Measurements from ENCODE around the gene BCORL1.

The BCORL1 gene

GRCh38 chrX:130060122-130061069 is 78.0 kb downstream of the BCORL1 start:
- peak; percentile 71 to 79 for DNase-seq (ENCODE audit: low read depth in 2 of 2)

DNA sequence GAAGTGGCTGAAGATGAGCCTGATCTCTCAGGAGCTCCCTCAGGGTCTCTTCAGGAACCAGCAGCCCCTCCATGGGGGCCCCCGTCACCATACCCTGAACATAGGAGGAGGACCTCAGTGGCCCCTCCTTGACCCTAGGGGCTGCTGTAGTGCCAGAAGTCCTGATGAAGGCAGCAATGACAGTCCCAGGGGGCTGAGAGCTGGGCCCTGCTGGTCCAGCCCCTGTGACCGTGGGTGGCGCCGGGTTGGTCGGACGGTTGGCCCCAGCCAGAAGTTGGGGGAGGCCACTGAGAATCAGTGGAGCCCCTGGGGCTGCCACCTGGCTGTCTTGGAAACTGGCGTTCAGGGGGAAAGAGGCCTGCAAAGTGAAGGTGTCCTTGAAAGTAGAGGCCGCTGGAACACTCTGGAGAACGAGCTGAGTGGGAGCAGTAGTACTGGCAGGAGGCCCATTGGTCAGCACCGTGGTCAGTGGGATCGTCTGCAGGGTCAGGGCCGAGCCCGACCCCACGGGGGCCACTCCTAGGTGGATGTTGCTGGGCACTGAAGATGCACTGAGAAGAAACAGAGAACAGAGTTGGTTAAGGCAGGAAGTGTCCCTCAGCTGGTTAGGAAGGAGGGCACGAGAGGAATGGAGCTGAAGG is 84.7 kb downstream of the BCORL1 start:
- no peak for DNase-seq (ENCODE audit: low read depth in 2 of 2)

GRCh38 chrX:130071611-130072344 is 89.3 kb downstream of the BCORL1 start:
- DNase-seq (ENCODE audit: low read depth in 2 of 2) = no peak

DNA sequence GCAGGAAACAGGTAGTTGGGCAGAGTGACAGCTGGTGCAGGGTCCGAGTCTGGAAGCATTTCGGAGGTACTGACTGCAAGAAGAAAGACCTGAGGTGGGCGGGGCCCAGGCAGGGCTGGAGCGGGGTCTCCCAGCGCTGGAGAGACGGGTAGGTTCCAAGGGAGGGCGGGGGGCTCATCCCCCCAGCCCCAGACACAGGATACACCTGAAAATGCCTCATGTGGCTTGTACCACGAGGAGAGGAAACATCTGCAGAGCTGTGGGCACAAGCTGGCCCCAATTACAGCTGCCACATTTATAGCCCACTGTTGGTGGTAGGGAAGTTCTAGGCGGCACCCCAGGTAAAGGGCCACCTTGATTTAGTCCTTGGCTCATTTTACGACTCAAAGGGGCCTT is 89.9 kb downstream of the BCORL1 start:
- no peak for DNase-seq (ENCODE audit: low read depth in 2 of 2)

DNA sequence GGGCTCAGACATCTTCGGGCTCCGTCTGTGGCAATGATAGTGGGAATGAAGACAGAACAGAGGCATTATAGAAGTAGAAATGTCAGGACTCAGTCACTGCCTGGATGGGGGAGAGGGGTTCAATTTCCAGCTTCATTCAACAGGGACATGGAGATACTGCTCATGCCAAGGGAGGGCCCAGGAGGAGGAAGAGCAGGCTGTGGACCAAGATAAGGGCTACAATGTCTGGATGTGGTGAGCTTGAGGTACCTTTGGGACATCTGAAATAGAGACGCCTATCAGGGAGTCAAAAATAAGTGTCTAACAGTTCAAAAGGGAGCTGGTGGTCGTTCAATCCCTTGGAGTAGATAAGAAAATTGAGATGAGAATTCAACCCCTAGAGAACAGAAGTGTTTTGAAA is 93.3 kb downstream of the BCORL1 start:
- DNase-seq (ENCODE audit: low read depth in 2 of 2) = no peak

- peak in 1 of 2 donors; percentile 56 for DNase-seq (ENCODE audit: low read depth in 2 of 2)
These were observed 97.5 kb downstream of the BCORL1 start for GRCh38 chrX:130079824-130080406.

DNA sequence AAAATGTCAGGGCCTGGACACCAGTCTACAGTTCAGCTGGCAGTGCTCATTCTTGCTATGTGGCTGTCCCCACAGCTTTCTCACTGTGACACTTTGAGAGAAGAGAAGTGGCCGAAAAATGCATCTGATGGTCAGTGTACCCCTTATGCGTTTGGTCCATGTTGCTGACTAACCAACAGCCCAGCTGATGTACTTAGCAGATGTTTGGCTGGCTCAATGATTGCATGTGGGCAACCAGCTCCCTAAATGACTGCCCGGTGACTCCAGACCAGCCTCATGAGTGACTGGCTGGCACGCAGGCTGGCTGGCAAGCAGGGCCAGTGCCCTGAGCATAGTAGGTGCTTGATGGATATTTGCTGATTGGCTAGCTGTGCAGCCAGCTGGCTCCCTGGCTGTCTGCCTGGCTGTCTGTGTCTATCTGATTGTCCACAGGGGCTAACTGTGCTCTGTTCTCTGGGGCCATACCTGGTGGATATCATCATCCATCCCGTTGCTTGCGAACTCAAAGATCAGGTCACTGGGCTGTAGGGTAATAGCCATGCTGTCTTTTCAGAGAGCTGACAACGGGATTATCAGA is 98.4 kb downstream of the BCORL1 start:
- no peak for DNase-seq (ENCODE audit: low read depth in 2 of 2)

DNA sequence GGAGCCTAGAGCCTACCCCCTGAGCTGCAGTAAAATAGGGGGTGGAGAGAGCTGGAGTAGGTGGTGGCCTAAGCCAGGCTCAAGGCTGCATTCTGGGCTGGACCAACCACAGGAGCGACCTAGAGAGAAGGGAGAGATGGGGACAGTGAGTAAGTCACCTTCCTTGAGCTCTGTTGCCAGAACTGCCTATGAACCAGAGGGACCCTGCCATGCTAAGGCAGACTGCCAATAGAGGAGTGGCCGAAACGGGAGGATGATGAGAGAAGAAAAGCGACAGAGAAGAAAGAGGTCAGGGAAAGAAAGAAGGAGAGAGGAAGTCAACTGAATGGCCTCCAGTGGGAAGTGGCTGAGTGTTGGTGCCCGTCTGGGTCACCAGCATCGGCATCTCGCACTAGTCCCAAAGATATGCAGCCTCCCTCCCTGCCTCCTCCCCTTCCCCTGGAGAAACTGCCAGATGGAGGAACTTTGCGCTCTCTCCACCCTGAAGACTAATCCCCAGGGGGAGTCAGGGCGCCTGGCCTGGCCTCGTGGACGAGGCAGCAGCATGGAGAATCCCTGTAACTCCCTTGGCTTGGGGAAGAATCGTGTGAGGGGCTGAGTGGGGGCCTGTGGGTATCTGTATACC is 99.1 kb downstream of the BCORL1 start:
- DNase-seq (ENCODE audit: low read depth in 2 of 2) = no peak

- DNase-seq (ENCODE audit: low read depth in 2 of 2) = peak; percentile 48 to 57
These were observed 100.0 kb downstream of the BCORL1 start for GRCh38 chrX:130082244-130083106.

GRCh38 chrX:130083107-130083490 is 100.7 kb downstream of the BCORL1 start:
- no peak for DNase-seq (ENCODE audit: low read depth in 2 of 2)

GRCh38 chrX:130083656-130084382 is 101.4 kb downstream of the BCORL1 start:
- no peak for DNase-seq (ENCODE audit: low read depth in 2 of 2)

GRCh38 chrX:130084631-130085237 is 102.3 kb downstream of the BCORL1 start:
- DNase-seq (ENCODE audit: low read depth in 2 of 2) = no peak

- no peak for DNase-seq (ENCODE audit: low read depth in 2 of 2)
These were observed 103.4 kb downstream of the BCORL1 start for GRCh38 chrX:130085551-130086446.

DNA sequence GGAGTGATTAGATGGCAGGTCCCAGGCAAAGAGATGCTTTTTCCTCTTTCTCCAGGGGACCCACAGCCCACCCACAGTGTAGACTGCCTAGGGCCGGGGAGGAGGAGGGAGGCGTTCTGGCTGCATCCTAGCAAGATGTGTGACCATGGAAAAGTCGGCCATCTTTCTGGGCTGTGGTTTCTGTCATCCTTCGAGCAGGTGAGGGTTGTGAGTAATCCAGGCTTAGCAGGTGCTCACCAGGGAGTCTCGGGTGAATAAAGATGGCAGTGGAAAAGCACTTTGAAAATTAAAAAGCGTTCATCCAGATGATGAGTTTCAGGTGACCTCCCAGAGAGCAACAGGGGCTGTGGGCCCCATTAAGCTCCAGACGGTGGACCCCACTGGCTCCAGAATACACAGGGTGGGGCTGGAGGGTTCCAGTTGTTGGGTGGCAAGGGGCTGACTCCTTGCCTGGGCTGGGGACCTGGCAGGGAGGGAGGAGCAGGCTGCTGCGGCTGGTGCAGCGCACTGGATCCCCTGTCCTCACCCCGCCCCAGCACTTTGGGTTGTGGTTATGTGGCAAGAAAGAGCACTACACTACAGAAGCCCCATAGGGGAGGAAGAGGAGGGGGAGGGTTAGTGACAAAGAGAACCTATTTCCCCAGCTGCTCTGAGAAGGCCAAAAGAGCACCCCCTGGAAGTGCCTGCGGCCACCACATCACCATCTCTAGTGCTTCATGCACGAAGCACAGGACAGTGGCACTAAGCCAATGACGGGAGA is 104.2 kb downstream of the BCORL1 start:
- peak in 1 of 2 donors; percentile 41 for DNase-seq (ENCODE audit: low read depth in 2 of 2)

DNA sequence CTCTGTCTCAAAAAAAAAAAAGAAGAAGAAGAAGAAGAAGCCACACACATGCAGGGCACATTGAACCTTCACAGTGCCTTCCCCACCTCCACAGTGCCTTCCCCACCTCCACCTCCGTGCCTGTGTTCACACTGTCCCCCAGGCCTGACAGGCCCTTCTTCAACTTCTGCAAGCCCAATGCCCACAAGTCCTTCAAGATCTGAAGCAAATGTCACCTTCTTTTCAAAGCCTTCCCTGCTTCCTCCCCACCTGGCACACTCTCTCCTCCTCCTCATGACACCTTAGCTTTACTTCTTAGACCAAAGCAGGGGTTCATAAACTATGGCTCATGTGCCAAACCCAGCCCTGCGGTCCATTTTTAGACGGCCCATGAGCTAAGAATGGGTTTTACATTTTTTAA is 107.9 kb downstream of the BCORL1 start:
- DNase-seq (ENCODE audit: low read depth in 2 of 2) = no peak

DNA sequence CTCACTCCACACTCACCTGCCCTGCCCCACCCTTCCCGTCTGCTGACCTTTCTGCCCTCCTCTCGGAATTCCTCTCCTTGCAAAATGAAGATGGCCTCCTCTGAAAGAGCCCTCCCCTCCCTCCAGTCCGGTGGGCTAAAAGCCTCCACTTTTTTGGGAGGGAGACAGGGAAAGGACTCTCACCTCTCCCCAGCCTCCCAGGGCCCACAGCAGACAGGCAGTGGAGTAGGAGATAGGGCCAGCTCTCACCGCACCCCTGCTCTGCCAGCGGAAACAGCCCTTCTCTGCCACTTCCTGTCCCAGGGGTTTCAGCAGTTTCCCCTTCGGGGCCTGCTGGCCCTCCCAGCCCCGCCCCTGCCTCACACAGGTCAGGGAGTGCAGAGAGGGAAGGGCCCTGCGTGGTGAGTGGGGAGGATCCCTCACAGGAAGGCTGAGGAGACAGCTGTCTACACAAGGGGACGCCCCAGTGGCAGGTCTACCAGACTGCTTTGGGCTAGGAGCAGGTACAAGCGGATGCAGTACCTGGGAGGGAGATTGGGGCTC is 109.6 kb downstream of the BCORL1 start:
- DNase-seq (ENCODE audit: low read depth in 2 of 2) = peak; percentile 61 to 69

DNA sequence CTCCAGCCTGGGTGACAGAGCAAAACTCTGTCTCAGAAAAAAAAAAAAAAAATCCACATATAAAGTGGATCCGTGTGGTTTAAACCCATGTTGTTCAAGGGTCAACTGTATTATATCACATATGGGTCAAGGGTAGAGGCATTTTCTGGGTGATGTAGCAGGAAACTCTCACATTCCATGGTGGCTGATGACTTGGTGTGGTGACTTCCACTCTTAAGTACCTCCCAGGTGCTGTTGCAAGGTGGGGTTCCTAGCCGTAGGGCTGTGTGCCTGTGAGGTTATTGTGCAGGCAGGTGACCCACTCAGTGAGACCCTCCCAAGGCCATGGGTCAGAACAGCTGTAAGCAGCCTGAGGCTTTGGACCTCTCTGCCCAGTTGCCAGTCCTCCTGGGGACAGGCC is 110.8 kb downstream of the BCORL1 start:
- no peak for DNase-seq (ENCODE audit: low read depth in 2 of 2)

Data from activated CD4-positive, alpha-beta T cell treated with anti-CD3 and anti-CD28 coated beads for 24 hours (primary cell).